Adrenal gland (tissue), 12 donors: ENCODE results near the gene KLC1. TPM values are rescaled to one million over a fixed set of nuclear protein-coding genes. Genes with fewer than 3 reads are reported as not detected.

ENCODE experiments used
- DNase-seq, 7 donors: peaks; one replicate each; pipeline ENCODE4 v3.0.0-alpha.2; 2019 to 2020
- H3K27ac ChIP-seq, 5 donors: fragments of 200-600 bp; sonication (generic) in 4 of 5; 1 replicate in 3 of 5; 2 replicates in 2 of 5; pipeline versions ENCODE4 v1.5.1 to v1.8.0; 2016 to 2020; ENCODE audit warnings: mild to moderate bottlenecking in 1 of 5
- H3K27me3 ChIP-seq: fragments of 200-600 bp; 2 replicates; pipeline ENCODE4 v1.8.0; 2021
- H3K36me3 ChIP-seq, 2 donors: fragments of 200-600 bp; replicated peaks in 1 of 2; 1 replicate in 1 of 2; 2 replicates in 1 of 2; pipeline versions ENCODE4 v1.5.1 to v1.8.0; 2018 to 2022
- H3K4me1 ChIP-seq, 2 donors: fragments of 200-600 bp; replicated peaks in 1 of 2; 1 replicate in 1 of 2; 2 replicates in 1 of 2; pipeline versions ENCODE4 v1.5.1 to v1.8.0; 2018 to 2021
- H3K4me3 ChIP-seq, 4 donors: fragments of 200-600 bp; sonication (generic) in 3 of 4; one replicate each; pipeline ENCODE4 v1.5.1; 2016 to 2018
- H3K9me3 ChIP-seq, 3 donors: fragments of 200-600 bp; sonication (generic) in 1 of 3; replicated peaks in 1 of 3; 1 replicate in 2 of 3; 2 replicates in 1 of 3; pipeline versions ENCODE4 v1.5.1 to v1.8.0; 2016 to 2021
- CTCF ChIP-seq, 6 experiments: fragments of 450-650 bp in 4 of 6; fragments of 200-600 bp in 2 of 6; sonication (generic) in 1 of 6; IDR thresholded peaks; 1 replicate in 5 of 6; 2 replicates in 1 of 6; pipeline versions ENCODE4 v1.5.1 to v1.8.0; 2016 to 2021; ENCODE audit warnings: antibody characterized with exemption in 6 of 6, mild to moderate bottlenecking in 2 of 6, moderate library complexity in 1 of 6
- POLR2A ChIP-seq, 2 donors: fragments of 450-650 bp; IDR thresholded peaks; one replicate each; pipeline ENCODE4 v1.6.1; 2017; ENCODE audit warnings: antibody characterized with exemption in 2 of 2, mild to moderate bottlenecking in 2 of 2, moderate library complexity in 1 of 2
- WGBS, 4 donors: extraction: QIAGEN DNeasy Blood & Tissue Kit in 2 of 4; methylation state at CpG; one replicate each; pipeline versions ENCODE4 v1.1.5 to v1.1.7; 2013 to 2017; 5-methylcytosine and 5-hydroxymethylcytosine counted together
- intact Hi-C, 2 donors: fragments of 100-400 bp; cut with DNase I; formaldehyde crosslinking; loops; one replicate each; pipeline versions ENCODE4 v1.14.1 to v1.15.0; 2022 to 2023
- polyA plus RNA-seq, 3 donors: library from polyadenylated mRNA; stranded (reverse); fragments of 200-250 nt in 2 of 3; fragments of 350-450 nt in 1 of 3; fragmentation: Illumina TruSeq in 1 of 3; extraction: RNeasy Lipid Tissue Mini Kit (QIAGEN cat#74804) in 1 of 3; gene quantifications; one replicate each; pipeline ENCODE4 v1.2.3, GENCODE V29; 2013 to 2014
- total RNA-seq, 9 donors: library from RNA; depleted of rRNA in 4 of 9; stranded (reverse); fragments of >200 nt in 4 of 9; fragments of 120-200 nt in 1 of 9; fragmentation: NEBNext Ultra II Directional in 1 of 9; extraction: Animal tissue kit (Norgen Biotek cat#: 25700) in 1 of 9; gene quantifications; one replicate each; pipeline versions ENCODE4 v1.1.0 to v1.2.4, GENCODE V29; 2013 to 2023
- donor health status: healthy with polysubstance abuse.
- donor health status: Bipolar disorder and iron deficiency.
- donor health status: DM: yes; HTN: yes; CAD: no.
- donor health status: DM: no; HTN: no; CAD: no.
- donor health status: DM: no; HTN: no; CAD: no.
- donor health status: DM: yes; HTN: yes; CAD: no.

The KLC1 gene
- total and polyA plus RNA-seq, 12 donors: 70.7 to 248 (median 125) TPM

GRCh38 chr14:103734081-103734888 lies 105.3 kb downstream of the KLC1 start:
- TF ChIP-seq CTCF (IDR thresholded peaks at IDR 0.05) (no peak), POLR2A (IDR thresholded peaks at IDR 0.05) (no peak)

GRCh38 chr14:103735022-103735421 lies 106.0 kb downstream of the KLC1 start:
- Histone ChIP-seq H3K27ac (peak overlapping the region in 2 of 5 donors; percentile 79 to 88), H3K9me3 (no peaks in the 10 kb centered on the region), H3K4me1 (peaks cover 18 to 37% of the 10 kb centered on the region in 2 donors), H3K4me3 (no peak overlapping the region), H3K27me3 (no peaks in the 10 kb centered on the region), H3K36me3 (peaks cover 0 to 43% of the 10 kb centered on the region in 2 donors)
- WGBS, 4 donors: 53 to 78% (median 69%) methylated on average over 12 of the region's 12 CpGs
- no peak for TF ChIP-seq CTCF (IDR thresholded peaks at IDR 0.05)
- TF ChIP-seq POLR2A (IDR thresholded peaks at IDR 0.05): no peak
- peak in 1 of 7 donors; percentile 46 for DNase-seq
- intact Hi-C loops: no loop called here

More at GRCh38 chr14:103734081-103734888, 105.3 kb downstream of the KLC1 start:
- no peak for DNase-seq
- intact Hi-C loops: no loop called here
- Histone ChIP-seq H3K9me3 (no peaks in the 10 kb centered on the region), H3K27ac (peak overlapping the region in 2 of 5 donors; percentile 79 to 88), H3K4me3 (no peak overlapping the region), H3K4me1 (peaks cover 18 to 38% of the 10 kb centered on the region in 2 donors), H3K36me3 (peaks cover 0 to 43% of the 10 kb centered on the region in 2 donors), H3K27me3 (no peaks in the 10 kb centered on the region)
- WGBS, 4 donors: 89 to 92% (median 91%) methylated on average over 21 to 23 of the region's 23 CpGs

- DNase-seq: peak in 1 of 7 donors; percentile 12
- intact Hi-C loops: no loop called here
- WGBS, 4 donors: 69 to 80% (median 78%) methylated on average over 7 of the region's 7 CpGs
- Histone ChIP-seq H3K27me3 (no peaks in the 10 kb centered on the region), H3K9me3 (no peaks in the 10 kb centered on the region), H3K27ac (peak overlapping the region in 2 of 5 donors; percentile 79 to 88), H3K4me3 (no peak overlapping the region), H3K4me1 (peaks cover 15 to 33% of the 10 kb centered on the region in 2 donors), H3K36me3 (peaks cover 0 to 42% of the 10 kb centered on the region in 2 donors)
- TF ChIP-seq POLR2A (IDR thresholded peaks at IDR 0.05) (no peak), CTCF (IDR thresholded peaks at IDR 0.05) (peak in 1 of 6 experiments; percentile 2)
Observed at GRCh38 chr14:103735439-103735814, 106.4 kb downstream of the KLC1 start.

GRCh38 chr14:103735815-103736545 lies 107.0 kb downstream of the KLC1 start:
- intact Hi-C loops: no loop called here
- DNase-seq: no peak
- H3K36me3 ChIP-seq: peaks cover 0 to 42% of the 10 kb centered on the region in 2 donors
- H3K27me3 ChIP-seq: no peaks in the 10 kb centered on the region
- H3K9me3 ChIP-seq: no peaks in the 10 kb centered on the region
- H3K27ac ChIP-seq: peak overlapping the region in 2 of 5 donors; percentile 79 to 88
- 81 to 91% (median 86%) methylated on average over 19 to 22 of the region's 22 CpGs for WGBS, 4 donors
- peaks cover 13 to 32% of the 10 kb centered on the region in 2 donors for H3K4me1 ChIP-seq
- TF ChIP-seq CTCF (IDR thresholded peaks at IDR 0.05) (no peak), POLR2A (IDR thresholded peaks at IDR 0.05) (no peak)
- H3K4me3 ChIP-seq: no peak overlapping the region
